HepG2 (cell line): ENCODE data around the gene SCGB1C2.

ENCODE experiments used
- SRF ChIP-seq: IDR thresholded peaks from 2 replicates; pipeline ENCODE4 v1.6.1; 2011; ENCODE audit warnings: mild to moderate bottlenecking, low read depth, low read length, moderate library complexity
- TARDBP ChIP-seq: sonication (generic); formaldehyde crosslinking; IDR thresholded peaks from 2 replicates; pipeline ENCODE4 v1.8.0; 2022; ENCODE audit warnings: mild to moderate bottlenecking, missing genetic modification reagents
- TCF7L2 ChIP-seq: IDR thresholded peaks from 2 replicates; pipeline ENCODE4 v1.6.1; 2011; ENCODE audit warnings: mild to moderate bottlenecking, low read depth, low read length, moderate library complexity
- U2AF1 ChIP-seq: fragments of 200-400 bp; formaldehyde crosslinking; optimal IDR thresholded peaks from 2 replicates; pipeline ENCODE3; 2017; ENCODE audit warnings: mild to moderate bottlenecking, low read depth, low read length
- ZSCAN30 ChIP-seq: sonication (generic); formaldehyde crosslinking; IDR thresholded peaks from 2 replicates; pipeline ENCODE4 v1.5.0; 2020; ENCODE audit warnings: mild to moderate bottlenecking, missing genetic modification reagents

GRCh38 chr17:160336-160735 lies 23.0 kb downstream of the SCGB1C2 start:
- TF ChIP-seq U2AF1: no peak
- TF ChIP-seq TCF7L2: no peak
- TF ChIP-seq ZSCAN30 (CRISPR knock-in tag): no peak
- TF ChIP-seq TARDBP: no peak
- no peak for TF ChIP-seq SRF
